ENCODE measurements around the gene PARK7.

PARK7 gene

DNA sequence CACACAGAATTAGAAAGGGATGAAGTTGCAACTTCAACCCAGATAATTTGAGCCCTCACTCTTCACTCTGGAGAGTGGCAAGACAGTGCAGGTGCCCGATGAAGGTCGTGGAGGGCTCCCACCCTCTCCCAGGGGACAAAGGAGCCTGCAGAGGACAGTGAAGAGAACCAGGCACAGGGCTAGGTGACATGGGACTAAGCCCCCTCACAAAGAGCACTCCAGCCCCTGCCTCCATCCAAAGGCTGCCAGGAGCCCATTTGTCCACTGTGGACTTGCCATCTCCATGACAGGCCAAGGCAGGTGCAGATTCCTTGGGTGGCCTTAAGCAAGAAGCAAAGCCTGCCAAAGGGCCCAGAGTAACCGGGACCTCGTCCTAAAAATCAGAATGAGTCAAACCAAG is 49.5 kb downstream of the PARK7 start:
- no peak for DNase-seq

DNA sequence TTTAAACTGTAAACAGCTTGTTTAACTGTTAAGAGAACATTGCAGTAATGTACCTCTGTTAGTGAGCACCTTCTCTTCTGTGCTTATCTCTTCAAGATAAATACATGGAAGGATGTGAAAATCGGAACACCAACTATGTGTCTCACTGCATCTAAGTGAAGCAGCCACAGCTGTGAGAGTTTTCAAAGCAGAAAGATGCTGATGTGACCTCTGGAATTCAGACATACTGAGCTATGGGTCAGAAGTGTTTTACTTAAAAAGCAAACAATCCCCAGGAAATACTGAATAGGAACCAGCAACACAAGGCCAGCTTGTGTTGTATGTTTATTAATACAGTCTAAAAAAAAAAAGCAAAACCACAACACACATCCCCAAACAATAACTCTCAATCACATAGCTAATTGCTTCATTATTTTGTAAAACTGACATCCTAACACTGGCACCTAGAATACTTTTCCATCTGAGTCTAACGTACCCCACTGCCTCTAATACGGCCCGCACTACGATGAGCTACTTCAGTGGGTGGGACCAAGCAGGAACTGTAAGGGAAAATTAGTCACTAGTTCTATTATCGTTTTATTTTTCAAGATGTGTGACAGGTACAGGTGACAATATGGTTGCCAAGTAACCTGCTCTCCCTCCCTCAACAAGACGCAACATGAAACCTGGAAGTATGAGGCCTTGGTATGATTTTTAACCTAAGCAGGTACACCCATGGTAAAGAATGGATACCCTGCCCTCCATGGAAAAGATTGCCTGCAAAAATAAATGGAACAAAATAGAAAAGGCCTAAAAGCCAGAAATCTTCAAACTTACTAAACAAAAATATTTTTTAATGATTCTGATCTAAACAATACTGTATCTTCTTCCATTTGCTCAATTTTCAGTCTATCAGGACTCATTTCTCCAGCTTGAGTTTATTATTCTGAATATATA is 50.7 kb downstream of the PARK7 start:
- no peak for DNase-seq

- no peak for DNase-seq
Observed at GRCh38 chr1:8012955-8013354, 51.4 kb downstream of the PARK7 start.

- no peak for DNase-seq
Observed at GRCh38 chr1:8013399-8013798, 51.9 kb downstream of the PARK7 start.

GRCh38 chr1:8013800-8014199 is 52.3 kb downstream of the PARK7 start:
- DNase-seq: no peak

DNA sequence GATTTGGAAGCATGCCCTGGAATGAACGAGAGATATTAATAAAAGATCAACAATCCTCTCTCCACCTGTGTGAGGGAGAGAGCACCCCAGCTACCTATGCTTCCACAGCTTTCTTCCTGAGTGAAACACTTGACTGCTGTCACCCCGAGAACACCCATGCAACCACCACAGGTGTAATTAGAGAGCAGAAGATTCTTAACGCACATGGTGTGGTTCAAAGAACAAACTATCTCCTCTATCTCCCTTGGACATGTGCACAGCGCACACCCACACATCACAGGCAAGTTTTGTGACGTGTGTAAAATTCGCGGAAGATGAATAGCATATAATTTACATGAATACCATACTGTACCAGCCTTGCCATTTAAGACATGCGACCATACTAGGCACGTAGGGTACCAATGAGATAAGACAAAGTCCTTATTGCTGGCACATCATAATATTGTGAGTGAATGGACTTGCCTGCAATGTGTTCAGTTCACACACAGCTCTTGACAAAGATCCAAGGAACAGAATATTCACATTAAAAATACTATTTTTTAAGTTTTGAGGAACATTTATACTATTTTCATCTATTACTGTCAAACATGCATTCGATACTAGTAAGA is 53.0 kb downstream of the PARK7 start:
- DNase-seq: no peak

- DNase-seq: peak; percentile 78
Observed at GRCh38 chr1:8015036-8015808, 53.7 kb downstream of the PARK7 start.

- no peak for DNase-seq
Observed at GRCh38 chr1:8015809-8016165, 54.3 kb downstream of the PARK7 start.

- DNase-seq: no peak
Observed at GRCh38 chr1:8016210-8016894, 54.8 kb downstream of the PARK7 start.

- no peak for DNase-seq
Observed at GRCh38 chr1:8016895-8017241, 55.4 kb downstream of the PARK7 start.

DNA sequence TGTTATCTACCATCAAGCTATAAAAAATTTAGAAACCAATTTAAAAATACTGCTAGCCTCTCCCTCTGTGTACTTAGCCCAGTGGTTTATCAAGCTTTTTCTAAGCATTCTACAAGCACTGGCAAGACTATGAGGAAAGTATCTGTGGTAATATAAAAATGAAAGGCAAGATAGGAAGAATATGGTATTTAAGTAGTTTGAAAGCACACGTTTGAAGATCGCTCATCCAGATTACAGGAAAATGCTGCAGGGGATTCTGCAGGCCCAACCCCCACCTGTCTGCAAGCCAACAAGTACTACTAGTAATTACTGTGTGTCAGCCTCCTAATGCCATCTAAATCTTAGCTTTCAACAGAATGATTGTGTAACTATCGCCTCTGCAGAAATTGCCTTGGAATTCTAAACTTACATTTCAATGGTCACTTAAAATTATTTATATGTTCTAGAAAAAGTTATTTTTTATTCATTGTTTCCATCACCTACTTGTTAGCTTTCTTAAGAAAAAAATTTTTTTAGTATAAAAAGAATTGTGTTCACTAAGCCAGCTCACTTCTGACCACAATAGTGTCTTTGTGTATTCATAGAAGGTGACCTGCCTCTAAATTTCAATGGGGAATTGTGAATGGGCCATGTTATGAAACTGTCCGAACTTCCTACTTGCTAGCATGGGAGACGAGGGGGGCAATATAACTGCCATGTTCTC is 56.1 kb downstream of the PARK7 start:
- no peak for DNase-seq

GRCh38 chr1:8018492-8019228 is 57.1 kb downstream of the PARK7 start:
- DNase-seq: no peak

DNA sequence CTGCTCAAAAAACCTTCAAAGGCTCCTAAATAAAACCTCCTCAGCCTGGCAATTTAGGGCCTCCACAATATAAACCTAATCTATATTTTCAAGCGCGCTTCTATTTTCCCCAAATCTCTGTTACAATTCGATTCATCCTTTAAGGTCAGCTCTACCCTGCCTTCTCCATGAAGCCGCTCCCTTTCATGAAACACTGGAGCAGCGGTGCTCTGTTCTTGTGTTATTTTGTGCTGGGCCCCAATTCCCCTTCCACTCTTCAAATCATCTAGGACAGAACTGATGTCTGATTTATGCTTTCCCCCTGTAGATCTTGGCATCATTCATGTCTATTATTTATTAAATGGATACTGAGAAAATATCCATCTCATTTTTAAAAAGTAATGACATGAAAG is 57.7 kb downstream of the PARK7 start:
- DNase-seq: no peak

- peak; percentile 60 for DNase-seq
Observed at GRCh38 chr1:8020032-8020431, 58.5 kb downstream of the PARK7 start.

GRCh38 chr1:8021676-8022266 is 60.3 kb downstream of the PARK7 start:
- no peak for DNase-seq

- no peak for DNase-seq
Observed at GRCh38 chr1:8022395-8023286, 61.1 kb downstream of the PARK7 start.

DNA sequence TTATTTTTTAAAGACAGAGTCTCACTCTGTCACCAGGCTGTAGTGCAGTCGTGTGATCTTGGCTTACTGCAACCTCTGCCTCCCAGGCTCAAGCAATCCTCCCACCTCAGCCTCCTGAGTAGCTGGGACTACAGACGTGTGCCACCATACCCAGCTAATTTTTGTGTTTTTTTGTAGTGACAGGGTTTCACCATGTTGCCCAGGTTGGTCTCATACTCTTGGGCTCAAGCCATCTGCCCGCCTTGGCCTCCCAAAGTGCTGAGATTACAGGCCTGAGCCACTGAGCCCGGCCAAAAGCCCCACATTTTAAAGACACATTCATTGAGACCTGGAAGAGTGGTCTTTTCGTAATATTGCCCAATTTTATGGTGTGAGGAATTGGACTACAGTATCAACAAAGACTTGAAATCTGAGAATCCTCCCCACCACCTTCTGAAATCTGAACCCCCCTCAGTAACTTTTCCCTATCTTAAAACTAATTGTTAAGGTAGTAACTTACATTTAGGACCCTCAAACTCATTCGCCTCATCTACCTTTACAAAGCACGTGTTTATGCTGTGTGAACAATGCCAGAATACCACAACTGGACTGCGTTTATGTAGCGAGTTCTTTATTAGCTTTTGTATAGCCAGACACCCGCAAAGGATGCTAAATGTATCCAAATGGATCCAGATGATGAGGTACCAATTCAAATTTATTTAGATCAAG is 61.9 kb downstream of the PARK7 start:
- no peak for DNase-seq

DNA sequence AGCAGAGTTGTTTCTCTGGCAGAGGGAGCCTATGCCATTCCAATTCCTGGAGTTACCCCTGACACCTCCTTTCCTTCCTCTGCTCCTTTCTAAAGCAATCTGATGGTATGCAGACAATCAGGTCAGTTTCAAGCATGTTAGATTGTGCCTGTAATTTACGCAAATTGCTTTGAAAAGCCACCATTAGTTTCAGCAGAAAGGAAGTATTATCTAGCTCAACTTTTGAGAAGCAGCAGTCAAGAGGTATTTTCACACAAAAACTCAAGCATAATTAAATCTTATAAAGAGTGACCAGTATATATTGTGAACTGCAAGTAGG is 62.4 kb downstream of the PARK7 start:
- DNase-seq: no peak

DNA sequence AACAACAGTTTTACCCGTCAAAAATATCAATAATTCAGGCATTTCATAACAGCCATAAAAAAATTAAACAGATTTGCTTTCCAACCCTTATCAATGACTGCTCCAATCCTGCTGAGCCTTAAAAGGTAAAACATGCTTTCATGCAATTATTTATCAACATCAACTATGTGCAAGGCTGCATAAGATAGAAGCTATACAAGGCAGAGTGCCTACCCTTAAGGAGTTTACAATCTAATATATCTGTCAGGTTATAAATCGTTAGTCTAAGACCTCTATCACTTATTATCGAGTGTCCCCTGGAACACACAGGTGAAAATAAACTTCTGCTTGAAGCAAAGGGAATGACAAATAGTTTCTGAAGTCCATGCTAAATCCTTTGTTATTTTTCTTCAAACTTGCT is 62.8 kb downstream of the PARK7 start:
- no peak for DNase-seq

All from suppressor macrophage treated with lipopolysaccharide for 4 hours (primary cell).